T47D (cell line): Measurements from ENCODE around the gene ENOSF1.

Source experiments
- DNase-seq, 2 experiments: peaks; one replicate each; pipeline versions ENCODE4 v3.0.0 to v3.0.0-alpha.2; 2011 to 2012; ENCODE audit warnings: low read depth in 1 of 2, low spot score in 1 of 2
- JUND ChIP-seq: IDR thresholded peaks from 2 replicates; pipeline ENCODE4 v1.6.1; 2012; ENCODE audit warnings: low read depth
- in situ Hi-C: cut with HindIII; loops from 2 replicates; pipeline ENCODE4 v1.10.0; 2016; ENCODE audit warnings: low sequenced_read_pairs, low pct_unique_long_range_greater_than_20kb

Gene ENOSF1

DNA sequence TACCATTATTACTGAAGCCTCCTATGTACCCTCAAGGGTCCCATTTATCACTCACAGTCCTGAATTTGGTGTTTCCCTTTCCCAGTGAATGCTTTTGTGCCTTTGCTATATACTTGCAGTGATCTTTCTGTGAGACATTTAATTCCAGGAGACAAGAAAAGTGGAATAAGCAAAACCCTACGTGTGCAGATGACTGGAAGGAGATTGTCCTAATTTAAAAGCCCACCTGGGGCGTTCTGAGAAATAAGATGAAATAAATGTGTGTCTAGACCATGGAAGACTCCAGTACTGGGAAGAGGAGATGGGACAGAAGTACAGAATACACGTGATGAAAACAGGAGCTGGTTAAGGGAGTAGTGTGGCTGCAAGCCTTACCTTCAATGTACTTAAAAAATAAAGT lies 35.7 kb downstream of the ENOSF1 start:
- no peak for DNase-seq
- in situ Hi-C loops: no loop called here
- TF ChIP-seq JUND: no peak

DNA sequence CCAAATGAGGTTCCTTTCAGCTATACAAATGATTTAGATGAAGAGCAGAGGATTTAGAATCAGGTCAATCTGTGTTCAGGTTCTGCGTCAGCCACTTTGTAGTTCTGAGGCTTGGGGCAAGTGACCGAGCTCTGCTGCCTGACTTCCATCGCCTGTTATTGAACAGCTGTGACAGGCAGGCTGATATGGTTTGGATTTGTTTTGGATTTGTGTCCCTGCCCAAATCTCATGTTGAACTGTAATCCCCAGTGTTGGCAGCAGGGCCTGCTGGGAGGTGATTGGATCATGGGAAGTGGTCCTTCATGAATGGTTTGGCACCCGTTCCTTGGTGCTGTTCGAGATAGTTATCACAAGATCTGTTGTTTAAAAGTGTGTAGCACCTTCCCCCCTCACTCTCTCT lies 36.4 kb downstream of the ENOSF1 start:
- in situ Hi-C loops: no loop called here
- TF ChIP-seq JUND: no peak
- DNase-seq: no peak

DNA sequence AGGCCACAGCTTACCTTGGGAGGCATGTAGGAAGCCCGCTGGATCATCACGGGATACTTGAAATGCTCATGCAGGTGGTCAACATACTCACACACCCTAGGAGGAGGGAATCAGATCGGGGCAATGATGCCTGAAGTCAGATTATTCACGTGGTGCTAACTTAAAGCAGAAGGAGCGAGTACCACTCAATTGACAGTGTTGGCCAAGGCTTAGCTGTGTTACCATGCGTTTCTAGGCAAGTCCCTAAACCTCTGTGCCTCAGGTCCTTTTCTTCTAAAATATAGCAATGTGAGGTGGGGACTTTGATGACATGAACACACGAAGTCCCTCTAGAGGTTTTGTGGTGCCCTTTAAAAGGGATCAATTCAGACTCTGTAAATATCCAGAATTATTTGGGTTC lies 37.1 kb downstream of the ENOSF1 start:
- in situ Hi-C loops: no loop called here
- TF ChIP-seq JUND: no peak
- DNase-seq: no peak

DNA sequence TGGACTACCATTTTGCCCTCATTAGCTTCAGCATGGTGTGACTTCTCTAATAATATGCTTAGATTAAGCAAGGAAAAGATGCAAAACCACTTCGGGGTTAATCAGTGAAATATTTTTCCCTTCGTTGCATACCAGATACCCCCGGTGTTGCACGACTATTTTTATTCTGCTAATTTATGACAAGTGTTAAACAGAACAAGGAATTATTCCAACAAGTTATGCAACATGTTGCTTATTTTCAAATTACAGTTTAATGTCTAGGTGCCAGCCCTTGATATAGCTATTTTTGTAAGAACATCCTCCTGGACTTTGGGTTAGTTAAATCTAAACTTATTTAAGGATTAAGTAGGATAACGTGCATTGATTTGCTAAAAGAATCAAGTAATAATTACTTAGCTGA lies 38.7 kb downstream of the ENOSF1 start:
- TF ChIP-seq JUND: no peak
- in situ Hi-C loops: no loop called here
- DNase-seq: no peak

DNA sequence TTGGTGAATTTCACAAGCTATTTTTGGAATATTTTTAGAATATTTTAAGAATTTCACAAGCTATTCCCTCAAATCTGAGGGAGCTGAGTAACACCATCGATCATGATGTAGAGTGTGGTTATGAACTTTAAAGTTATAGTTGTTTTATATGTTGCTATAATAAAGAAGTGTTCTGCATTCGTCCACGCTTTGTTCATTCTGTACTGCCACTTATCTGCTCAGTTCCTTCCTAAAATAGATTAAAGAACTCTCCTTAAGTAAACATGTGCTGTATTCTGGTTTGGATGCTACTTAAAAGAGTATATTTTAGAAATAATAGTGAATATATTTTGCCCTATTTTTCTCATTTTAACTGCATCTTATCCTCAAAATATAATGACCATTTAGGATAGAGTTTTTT lies 39.1 kb downstream of the ENOSF1 start:
- no peak for DNase-seq
- in situ Hi-C loops: no loop called here
- no peak for TF ChIP-seq JUND

DNA sequence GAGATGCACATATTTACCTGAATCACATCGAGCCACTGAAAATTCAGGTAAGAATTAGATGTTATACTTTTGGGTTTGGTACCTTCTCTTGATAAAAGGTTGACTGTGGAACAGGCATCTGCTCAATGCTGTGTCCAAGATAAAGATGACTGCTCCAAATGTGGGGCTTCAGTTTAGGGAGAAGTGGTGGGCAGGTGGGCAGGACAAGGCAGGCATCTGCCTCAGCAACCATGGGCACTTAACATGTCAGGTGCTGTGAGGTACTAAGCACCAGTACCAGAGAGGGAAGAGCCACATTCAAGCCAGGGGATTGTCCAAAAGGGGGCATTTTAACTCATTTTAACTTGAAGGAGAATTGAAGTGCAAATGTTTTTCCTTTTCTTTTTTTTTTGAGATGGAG lies 41.0 kb downstream of the ENOSF1 start:
- no peak for DNase-seq
- no peak for TF ChIP-seq JUND
- in situ Hi-C loops: no loop called here

DNA sequence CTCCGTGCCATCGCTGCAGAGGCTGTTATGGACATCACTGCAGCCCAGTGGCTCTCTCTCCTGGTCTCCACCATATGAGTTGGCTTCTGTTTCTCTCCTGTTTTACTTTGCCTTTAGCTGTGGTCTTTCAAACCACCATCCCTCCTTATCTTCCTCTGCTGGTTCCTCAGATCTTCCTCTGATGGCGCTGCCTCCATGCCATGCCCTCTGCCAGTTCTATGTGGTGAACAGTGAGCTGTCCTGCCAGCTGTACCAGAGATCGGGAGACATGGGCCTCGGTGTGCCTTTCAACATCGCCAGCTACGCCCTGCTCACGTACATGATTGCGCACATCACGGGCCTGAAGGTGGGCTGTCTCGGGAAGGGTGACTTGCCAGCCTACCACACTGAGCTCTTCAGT lies 41.9 kb downstream of the ENOSF1 start:
- TF ChIP-seq JUND: no peak
- in situ Hi-C loops: no loop called here
- DNase-seq: no peak

DNA sequence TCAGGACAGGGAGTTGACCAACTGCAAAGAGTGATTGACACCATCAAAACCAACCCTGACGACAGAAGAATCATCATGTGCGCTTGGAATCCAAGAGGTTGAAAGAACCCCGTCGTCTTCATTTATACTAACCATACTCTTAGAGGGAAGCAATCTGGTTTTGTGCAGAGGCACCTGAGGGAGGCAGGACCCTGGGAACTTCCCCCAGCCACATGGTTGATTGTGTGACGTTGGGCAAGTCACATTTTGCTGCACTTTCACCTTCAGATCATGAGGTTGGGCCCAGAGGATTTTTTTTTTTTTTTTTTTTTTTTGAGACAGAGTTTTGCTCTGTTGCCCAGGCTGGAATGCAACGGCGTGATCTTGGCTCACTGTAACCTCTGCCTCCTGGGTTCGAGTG lies 43.4 kb downstream of the ENOSF1 start:
- in situ Hi-C loops: no loop called here
- TF ChIP-seq JUND: no peak
- DNase-seq: no peak

DNA sequence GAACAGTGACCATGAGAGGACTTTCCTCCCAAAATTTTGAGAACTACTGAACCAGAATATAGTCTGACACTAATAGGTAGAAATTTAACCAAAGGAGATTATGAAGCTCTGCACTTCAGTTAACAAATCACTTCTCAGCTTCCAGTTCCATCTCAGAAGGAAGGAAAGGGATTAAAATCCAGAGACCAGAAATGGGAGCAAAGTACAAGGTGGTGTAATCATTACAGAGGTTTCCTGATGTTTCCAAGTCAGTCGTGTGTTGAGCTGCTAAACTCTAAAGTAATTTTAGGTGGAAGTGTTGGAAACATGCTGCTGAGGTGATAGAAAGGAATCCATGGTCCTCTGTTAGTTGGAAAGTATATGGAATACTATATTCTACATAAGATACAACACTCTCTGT lies 44.2 kb downstream of the ENOSF1 start:
- DNase-seq: no peak
- TF ChIP-seq JUND: no peak
- in situ Hi-C loops: no loop called here

DNA sequence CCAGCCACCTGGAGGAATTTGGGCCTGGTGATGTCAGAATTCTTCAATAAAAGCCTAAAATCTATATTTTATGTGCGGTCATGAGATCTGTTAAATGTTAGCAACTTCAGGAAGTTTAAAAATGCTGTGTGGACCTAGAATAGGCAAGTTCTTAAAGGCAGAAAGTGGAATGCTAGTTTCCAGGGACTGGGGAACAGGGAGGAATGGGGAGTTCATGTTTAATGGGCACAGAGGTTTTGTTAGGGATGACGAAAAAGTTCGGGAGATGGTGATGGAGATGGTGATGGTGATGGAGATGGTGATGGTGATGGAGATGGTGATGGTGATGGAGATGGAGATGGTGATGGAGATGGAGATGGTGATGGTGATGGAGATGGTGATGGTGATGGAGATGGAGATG lies 45.8 kb downstream of the ENOSF1 start:
- no peak for TF ChIP-seq JUND
- in situ Hi-C loops: no loop called here
- no peak for DNase-seq

DNA sequence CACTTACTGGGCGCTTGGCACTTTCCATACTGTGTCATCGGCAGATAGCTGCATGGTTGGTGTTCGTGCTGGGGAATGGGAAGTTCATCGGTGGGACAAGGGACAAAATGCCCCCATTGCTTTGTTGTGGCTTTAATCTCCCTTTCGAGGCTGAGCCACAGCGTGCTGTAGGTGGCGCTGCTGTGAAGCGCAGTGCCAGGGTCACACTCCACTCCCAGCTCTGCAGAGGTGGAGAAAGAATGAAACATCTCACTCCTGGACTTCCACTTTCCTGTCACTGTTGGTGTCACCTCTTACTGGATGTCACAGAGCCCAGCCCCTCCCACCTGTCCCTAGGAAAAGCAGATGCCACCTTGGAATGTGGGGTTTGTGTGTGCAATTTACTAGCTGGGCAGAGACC lies 46.3 kb downstream of the ENOSF1 start:
- DNase-seq: no peak
- TF ChIP-seq JUND: no peak
- in situ Hi-C loops: no loop called here

DNA sequence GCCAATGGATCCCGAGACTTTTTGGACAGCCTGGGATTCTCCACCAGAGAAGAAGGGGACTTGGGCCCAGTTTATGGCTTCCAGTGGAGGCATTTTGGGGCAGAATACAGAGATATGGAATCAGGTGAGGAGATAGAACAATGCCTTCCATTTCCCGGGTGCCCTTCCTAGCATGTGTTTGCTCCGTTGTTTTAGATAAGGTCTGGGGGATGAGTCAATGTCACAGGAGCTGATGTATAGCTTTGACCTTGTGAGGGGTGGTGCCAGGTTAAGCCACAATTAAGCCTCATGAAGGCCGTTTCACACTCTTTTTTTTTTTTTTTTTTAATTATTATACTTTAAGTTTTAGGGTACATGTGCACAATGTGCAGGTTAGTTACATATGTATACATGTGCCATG lies 50.2 kb downstream of the ENOSF1 start:
- no peak for DNase-seq
- in situ Hi-C loops: no loop called here
- no peak for TF ChIP-seq JUND

DNA sequence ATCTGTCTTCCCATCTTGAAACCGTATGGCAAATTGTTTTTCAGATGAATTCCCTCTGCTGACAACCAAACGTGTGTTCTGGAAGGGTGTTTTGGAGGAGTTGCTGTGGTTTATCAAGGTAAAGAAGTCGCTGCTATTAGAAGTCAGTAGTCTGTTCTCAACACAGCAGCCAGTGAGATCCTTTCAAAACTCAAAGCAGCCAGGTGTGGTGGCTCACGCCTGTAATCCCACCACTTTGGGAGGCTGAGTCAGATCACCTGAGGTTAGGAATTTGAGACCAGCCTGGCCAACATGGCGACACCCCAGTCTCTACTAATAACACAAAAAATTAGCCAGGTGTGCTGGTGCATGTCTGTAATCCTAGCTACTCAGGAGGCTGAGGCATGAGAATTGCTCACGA lies 52.8 kb downstream of the ENOSF1 start:
- DNase-seq: no peak
- TF ChIP-seq JUND: no peak
- in situ Hi-C loops: no loop called here

DNA sequence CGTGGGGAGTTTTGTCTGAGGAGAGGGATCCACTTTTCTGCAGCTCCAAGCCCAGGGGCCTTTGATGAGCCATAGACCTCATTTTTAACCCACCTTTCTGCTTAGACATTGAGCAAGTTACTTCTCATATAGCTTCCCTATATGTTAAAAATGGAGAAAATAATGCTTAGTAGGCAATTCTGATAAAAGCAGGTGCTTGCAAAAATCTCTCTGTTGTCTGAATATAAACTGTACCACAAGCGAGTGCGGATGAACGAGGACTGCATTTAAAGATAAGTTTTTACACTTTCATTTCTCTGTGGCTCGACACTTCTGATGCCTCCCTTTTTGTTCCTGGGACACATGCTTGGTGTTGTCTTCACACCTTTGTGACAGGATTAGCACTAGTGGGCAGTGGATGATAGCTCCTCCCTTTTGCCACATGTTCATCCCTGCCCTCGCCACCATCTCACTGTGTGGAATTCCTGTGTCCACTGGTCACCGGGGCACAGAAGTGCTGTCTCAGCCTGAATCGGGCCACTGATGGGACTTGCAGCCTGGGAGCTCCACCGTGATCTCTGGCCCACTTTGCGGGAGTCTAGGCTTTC lies 53.4 kb downstream of the ENOSF1 start:
- DNase-seq: no peak
- no peak for TF ChIP-seq JUND
- in situ Hi-C loops: no loop called here
